HCT116 (cell line): Measurements from ENCODE around the gene GPX3. TPM values are rescaled to one million over a fixed set of nuclear protein-coding genes. Genes with fewer than 3 reads are reported as not detected.

Experiments
- ATAC-seq: fragments of 200-7000 bp; cut with Tn5 transposase; 2 replicates; pipeline ENCODE4 v1.9.1; 2020; ENCODE audit warnings: mild to moderate bottlenecking, moderate library complexity
- BruUV-seq: library from RNA; stranded (reverse); fragments of 400-500 nt; replicated peaks from 2 replicates; lab custom pipeline; 2021; lab: Mats Ljungman, UMichigan
- CTCF ChIA-PET: fragments of 300-600 bp; sonication (Branson Sonifier 250); formaldehyde crosslinking; loops from one replicate; lab custom pipeline; 2021; ENCODE audit warnings: antibody characterized with exemption; lab: Charles Lee
- POLR2A ChIA-PET: fragments of 300-600, 350-600 bp; sonication (Branson Sonifier 250); formaldehyde crosslinking; loops from one replicate; lab custom pipeline; 2021; ENCODE audit warnings: antibody characterized with exemption; lab: Charles Lee
- RAD21 ChIA-PET, 2 experiments: fragments of 300-600 bp; sonication (Branson Sonifier 250); formaldehyde crosslinking; loops; one replicate each; lab custom pipeline; 2023; ENCODE audit warnings: low total read pairs in 2 of 2; ENCODE audit not compliant: uncharacterized antibody in 2 of 2, unreplicated experiment in 2 of 2, low non-redundant PET in 1 of 2; lab: Charles Lee
- DNase-seq: peaks from one replicate; pipeline ENCODE4 v3.0.0-alpha.2; 2010; ENCODE audit warnings: low read depth, low spot score
- H2AFZ ChIP-seq: fragments of 200-600 bp; shearing (Covaris generic), sonication (generic); 2 replicates; pipeline ENCODE4 v1.6.1; 2017; ENCODE audit warnings: low read depth, mixed run types, mixed read lengths, antibody characterized with exemption, low read length; ENCODE audit not compliant: poor library complexity, severe bottlenecking
- H3K27ac ChIP-seq: 2 replicates; pipeline ENCODE4 v1.5.1; 2012; ENCODE audit warnings: low read depth, low read length
- H3K27me3 ChIP-seq: fragments of 200-600 bp; sonication (generic); 2 replicates; pipeline ENCODE4 v1.6.1; 2016; ENCODE audit warnings: mixed run types, low read length, mixed read lengths; ENCODE audit not compliant: insufficient read depth
- H3K36me3 ChIP-seq, 2 experiments: fragments of 200-500 bp in 1 of 2; fragments of 200-600 bp in 1 of 2; sonication (Bioruptor generic) in 1 of 2; sonication (generic) in 1 of 2; 2 replicates each; pipeline versions ENCODE4 v1.5.1 to v1.6.1; 2014 to 2016; ENCODE audit warnings: low read length in 2 of 2, inconsistent platforms in 1 of 2, mixed read lengths in 1 of 2, mixed run types in 1 of 2; ENCODE audit not compliant: insufficient read depth in 2 of 2, control insufficient read depth in 1 of 2
- H3K4me1 ChIP-seq, 2 experiments: fragments of 200-600 bp in 1 of 2; sonication (generic) in 1 of 2; 2 replicates each; pipeline versions ENCODE4 v1.5.1 to v1.6.1; 2012 to 2017; ENCODE audit warnings: low read length in 2 of 2, inconsistent platforms in 1 of 2, mild to moderate bottlenecking in 1 of 2, mixed read lengths in 1 of 2, mixed run types in 1 of 2, moderate library complexity in 1 of 2; ENCODE audit not compliant: insufficient read depth in 2 of 2, control insufficient read depth in 1 of 2
- H3K4me2 ChIP-seq: fragments of 200-600 bp; sonication (generic); 2 replicates; pipeline ENCODE4 v1.6.1; 2017; ENCODE audit warnings: mixed run types, low read length, mixed read lengths
- H3K4me3 ChIP-seq, 2 experiments: fragments of 200-600 bp in 1 of 2; sonication (generic) in 1 of 2; replicated peaks in 1 of 2; 2 replicates each; pipeline ENCODE4 v1.5.1; 2011 to 2016; ENCODE audit warnings: low read length in 2 of 2, control low read depth in 1 of 2, low read depth in 1 of 2, mild to moderate bottlenecking in 1 of 2, mixed read lengths in 1 of 2, mixed run types in 1 of 2
- H3K79me2 ChIP-seq: fragments of 200-600 bp; sonication (generic); 2 replicates; pipeline ENCODE4 v1.6.1; 2017; ENCODE audit warnings: mild to moderate bottlenecking, mixed run types, low read length, moderate library complexity, mixed read lengths; ENCODE audit not compliant: insufficient read depth
- H3K9ac ChIP-seq: fragments of 200-600 bp; sonication (generic); 2 replicates; pipeline ENCODE4 v1.6.1; 2016; ENCODE audit warnings: low read length, mixed read lengths
- H3K9me2 ChIP-seq: fragments of 200-600 bp; sonication (generic), shearing (Covaris generic); 2 replicates; pipeline ENCODE4 v1.6.1; 2017; ENCODE audit warnings: mixed run types, mild to moderate bottlenecking, moderate library complexity; ENCODE audit not compliant: insufficient read depth
- H3K9me3 ChIP-seq, 2 experiments: fragments of 200-500 bp in 1 of 2; fragments of 200-600 bp in 1 of 2; sonication (Bioruptor generic) in 1 of 2; sonication (generic) in 1 of 2; 2 replicates each; pipeline ENCODE4 v1.6.1; 2014 to 2017; ENCODE audit warnings: low read length in 2 of 2, mixed read lengths in 2 of 2, inconsistent platforms in 1 of 2, low read depth in 1 of 2, mild to moderate bottlenecking in 1 of 2, mixed run types in 1 of 2, moderate library complexity in 1 of 2; ENCODE audit not compliant: control insufficient read depth in 1 of 2, insufficient read depth in 1 of 2
- H4K20me1 ChIP-seq: fragments of 200-600 bp; sonication (generic), shearing (Covaris generic); 2 replicates; pipeline ENCODE4 v1.6.1; 2017; ENCODE audit warnings: mixed run types, mild to moderate bottlenecking, moderate library complexity; ENCODE audit not compliant: insufficient read depth
- ATF3 ChIP-seq: IDR thresholded peaks from 2 replicates; pipeline ENCODE4 v1.6.1; 2012
- CEBPB ChIP-seq: IDR thresholded peaks from 2 replicates; pipeline ENCODE4 v1.6.1; 2012; ENCODE audit warnings: low read depth
- ELF1 ChIP-seq: IDR thresholded peaks from 2 replicates; pipeline ENCODE4 v1.6.1; 2012; ENCODE audit warnings: low read depth, borderline replicate concordance
- EZH2 ChIP-seq: fragments of 200-600 bp; sonication (generic); IDR thresholded peaks from 2 replicates; pipeline ENCODE4 v1.6.1; 2017; ENCODE audit warnings: antibody characterized with exemption, mixed run types
- FOSL1 ChIP-seq: IDR thresholded peaks from 2 replicates; pipeline ENCODE4 v1.6.1; 2012; ENCODE audit warnings: low read depth
- JUND ChIP-seq: IDR thresholded peaks from 2 replicates; pipeline ENCODE4 v1.6.1; 2012
- MAX ChIP-seq: IDR thresholded peaks from 2 replicates; pipeline ENCODE4 v1.6.1; 2012
- POLR2A ChIP-seq: IDR thresholded peaks from 2 replicates; pipeline ENCODE4 v1.7.0; 2011; ENCODE audit warnings: borderline replicate concordance; ENCODE audit not compliant: insufficient read depth, insufficient read length; ENCODE audit errors: extremely low read depth
- POLR2AphosphoS5 ChIP-seq: IDR thresholded peaks from 2 replicates; pipeline ENCODE4 v1.6.1; 2011; ENCODE audit warnings: mild to moderate bottlenecking, low read depth, low read length, moderate library complexity
- RAD21 ChIP-seq: IDR thresholded peaks from 2 replicates; pipeline ENCODE4 v1.6.1; 2012; ENCODE audit warnings: low read depth, mild to moderate bottlenecking
- REST ChIP-seq: IDR thresholded peaks from 2 replicates; pipeline ENCODE4 v1.6.1; 2012; ENCODE audit warnings: low read depth
- SIN3A ChIP-seq: IDR thresholded peaks from 2 replicates; pipeline ENCODE4 v1.6.1; 2012; ENCODE audit warnings: low read depth
- SP1 ChIP-seq: IDR thresholded peaks from 2 replicates; pipeline ENCODE4 v1.6.1; 2012; ENCODE audit warnings: low read depth
- SRF ChIP-seq: IDR thresholded peaks from 2 replicates; pipeline ENCODE4 v1.6.1; 2012; ENCODE audit warnings: low read depth
- TCF7L2 ChIP-seq: IDR thresholded peaks from 2 replicates; pipeline ENCODE4 v1.7.0; 2011; ENCODE audit warnings: borderline replicate concordance, inconsistent platforms; ENCODE audit not compliant: insufficient read depth, insufficient read length; ENCODE audit errors: extremely low read depth
- YY1 ChIP-seq: IDR thresholded peaks from 2 replicates; pipeline ENCODE4 v1.6.1; 2011; ENCODE audit warnings: low read length, low read depth, moderate library complexity, mild to moderate bottlenecking; ENCODE audit not compliant: insufficient replicate concordance; ENCODE audit errors: extremely low read depth
- ZNF274 ChIP-seq: fragments of 200-500 bp; sonication (Bioruptor generic); IDR thresholded peaks from 2 replicates; pipeline ENCODE4 v1.6.1; 2014; ENCODE audit warnings: mild to moderate bottlenecking, low read depth, low read length, inconsistent platforms
- intact Hi-C: fragments of 100-400 bp; cut with micrococcal nuclease; formaldehyde crosslinking; loops from 2 replicates; pipeline ENCODE4 v1.10.0; 2022
- total RNA-seq: library from RNA; stranded (reverse); gene quantifications from one replicate; pipeline ENCODE4 v1.2.1, GENCODE V29; 2021; ENCODE audit not compliant: unreplicated experiment

Gene GPX3
- total RNA-seq, 1 experiment from 2014 or later = 0.96 TPM

GRCh38 chr5:151065609-151066008 is 45.2 kb downstream of the GPX3 start:
- Histone ChIP-seq H3K4me2 (no peak overlapping the region), H4K20me1 (no peaks in the 10 kb centered on the region), H3K9ac (no peak overlapping the region), H3K4me1 (peaks cover 13 to 23% of the 10 kb centered on the region in 2 experiments), H3K36me3 (peaks cover 4 to 9% of the 10 kb centered on the region in 2 experiments; a peak in 1 of 4 replicates), H3K9me2 (no peaks in the 10 kb centered on the region), H3K27ac (no peak overlapping the region), H3K9me3 (no peaks in the 10 kb centered on the region), H3K4me3 (no peak overlapping the region), H3K79me2 (peaks cover 7% of the 10 kb centered on the region; the same call in 1 of the 2 replicates), H3K27me3 (no peaks in the 10 kb centered on the region), H2AFZ (no peak overlapping the region)
- no peak for TF ChIP-seq FOSL1
- no peak for TF ChIP-seq YY1
- TF ChIP-seq SP1 = no peak
- no peak for TF ChIP-seq CEBPB
- TF ChIP-seq EZH2 = no peak
- TF ChIP-seq POLR2AphosphoS5 = no peak
- no peak for TF ChIP-seq SRF
- TF ChIP-seq TCF7L2 = no peak
- no peak for TF ChIP-seq ATF3
- no peak for TF ChIP-seq RAD21
- no peak for TF ChIP-seq JUND
- no peak for TF ChIP-seq ELF1
- TF ChIP-seq POLR2A = no peak
- POLR2A ChIA-PET = no interaction called here
- ATAC-seq (no peak), DNase-seq (no peak)
- RAD21 ChIA-PET = no interaction called here
- intact Hi-C loops = no loop called here
- CTCF ChIA-PET = no interaction called here
- BruUV-seq = no TSS peak

GRCh38 chr5:151066920-151067319 is 46.5 kb downstream of the GPX3 start:
- DNase-seq (no peak), ATAC-seq (no peak)
- Histone ChIP-seq H3K27ac (no peak overlapping the region), H3K4me2 (no peak overlapping the region), H3K27me3 (no peaks in the 10 kb centered on the region), H3K9me3 (no peaks in the 10 kb centered on the region), H3K4me3 (no peak overlapping the region), H3K36me3 (peaks cover 0 to 5% of the 10 kb centered on the region in 2 experiments; a peak in 1 of 4 replicates), H3K4me1 (peaks cover 13 to 25% of the 10 kb centered on the region in 2 experiments), H2AFZ (no peak overlapping the region), H3K9me2 (no peaks in the 10 kb centered on the region), H3K79me2 (peaks cover 10% of the 10 kb centered on the region), H4K20me1 (no peaks in the 10 kb centered on the region), H3K9ac (no peak overlapping the region)
- no TSS peak for BruUV-seq
- ChIA-PET RAD21 (no interaction called here), POLR2A (no interaction called here), CTCF (no interaction called here)
- intact Hi-C loops = no loop called here
- no peak for TF ChIP-seq POLR2A
- TF ChIP-seq SP1 = no peak
- TF ChIP-seq MAX = no peak
- TF ChIP-seq FOSL1 = no peak
- no peak for TF ChIP-seq SIN3A
- TF ChIP-seq YY1 = no peak
- TF ChIP-seq RAD21 = no peak
- no peak for TF ChIP-seq ATF3
- TF ChIP-seq JUND = no peak
- TF ChIP-seq ZNF274 = no peak
- no peak for TF ChIP-seq REST
